B cell (primary cell): ENCODE results near the gene LIMS2. TPM values are rescaled to one million over a fixed set of nuclear protein-coding genes. Genes with fewer than 3 reads are reported as not detected.

Experiments used
- ATAC-seq: fragments of 200-7000 bp; cut with Tn5 transposase; one replicate; pipeline ENCODE4 v1.10.0; 2021; ENCODE audit warnings: low read depth, mild to moderate bottlenecking, moderate number of reproducible peaks, moderate library complexity
- CTCF ChIA-PET: fragments of 350-600 bp; sonication (Branson Sonifier 250); formaldehyde crosslinking; loops from one replicate; lab custom pipeline; 2021; ENCODE audit warnings: antibody characterized with exemption, inconsistent platforms; lab: Charles Lee
- POLR2A ChIA-PET: fragments of 350-600 bp; sonication (Branson Sonifier 250); formaldehyde crosslinking; loops from one replicate; lab custom pipeline; 2021; ENCODE audit warnings: antibody characterized with exemption; lab: Charles Lee
- DNase-seq: peaks from one replicate; pipeline ENCODE4 v3.0.0; 2013
- H2AFZ ChIP-seq: 2 replicates; pipeline ENCODE4 v1.6.1; 2012; ENCODE audit warnings: mild to moderate bottlenecking, low read depth, low read length; ENCODE audit not compliant: insufficient read depth, poor library complexity, severe bottlenecking
- H3K27ac ChIP-seq, 2 donors: 1 replicate in 1 of 2; 2 replicates in 1 of 2; pipeline ENCODE4 v1.5.1; 2012 to 2013; ENCODE audit warnings: low read length in 2 of 2, mild to moderate bottlenecking in 2 of 2, moderate library complexity in 1 of 2
- H3K27me3 ChIP-seq, 4 experiments: fragments of 200-600 bp in 1 of 4; sonication (generic) in 1 of 4; replicated peaks in 1 of 4; 1 replicate in 2 of 4; 2 replicates in 2 of 4; pipeline versions ENCODE4 v1.6.1 to v1.7.0; 2013 to 2016; ENCODE audit warnings: low read length in 3 of 4, mild to moderate bottlenecking in 2 of 4, mixed read lengths in 1 of 4, moderate library complexity in 1 of 4; ENCODE audit not compliant: insufficient read depth in 4 of 4, control insufficient read depth in 3 of 4; ENCODE audit errors: control extremely low read depth in 1 of 4
- H3K36me3 ChIP-seq, 2 experiments: replicated peaks in 1 of 2; 1 replicate in 1 of 2; 2 replicates in 1 of 2; pipeline versions ENCODE4 v1.6.1 to v1.7.1; 2013; ENCODE audit warnings: low read length in 1 of 2; ENCODE audit not compliant: insufficient read depth in 2 of 2, control insufficient read depth in 1 of 2; ENCODE audit errors: control extremely low read depth in 1 of 2, extremely low read depth in 1 of 2
- H3K4me1 ChIP-seq, 2 donors: fragments of 200-600 bp in 1 of 2; sonication (generic) in 1 of 2; 1 replicate in 1 of 2; 2 replicates in 1 of 2; pipeline versions ENCODE4 v1.5.1 to v1.6.1; 2013 to 2017; ENCODE audit warnings: low read length in 2 of 2; ENCODE audit not compliant: control insufficient read depth in 2 of 2, insufficient read depth in 2 of 2
- H3K4me2 ChIP-seq: replicated peaks from 2 replicates; pipeline ENCODE3; 2012; ENCODE audit warnings: mild to moderate bottlenecking, low read depth, low read length; ENCODE audit not compliant: poor library complexity, severe bottlenecking
- H3K4me3 ChIP-seq, 5 experiments: fragments of 200-600 bp in 1 of 5; sonication (generic) in 1 of 5; 1 replicate in 3 of 5; 2 replicates in 2 of 5; pipeline versions ENCODE4 v1.5.1 to v1.7.0; 2011 to 2016; ENCODE audit warnings: low read length in 4 of 5, mild to moderate bottlenecking in 4 of 5, low read depth in 2 of 5, control low read depth in 1 of 5, moderate library complexity in 1 of 5; ENCODE audit not compliant: insufficient read depth in 1 of 5; ENCODE audit errors: control extremely low read depth in 1 of 5, extremely low read depth in 1 of 5
- H3K79me2 ChIP-seq: fragments of 200-600 bp; sonication (generic); one replicate; pipeline ENCODE4 v1.6.0; 2016; ENCODE audit warnings: low read length; ENCODE audit not compliant: control insufficient read depth, insufficient read depth
- H3K9ac ChIP-seq: fragments of 200-600 bp; sonication (generic); 2 replicates; pipeline ENCODE4 v1.6.1; 2017; ENCODE audit warnings: mild to moderate bottlenecking, low read length, moderate library complexity
- H3K9me3 ChIP-seq, 3 donors: one replicate each; pipeline versions ENCODE4 v1.6.1 to v1.7.1; 2013; ENCODE audit warnings: low read length in 2 of 3; ENCODE audit not compliant: control insufficient read depth in 2 of 3, insufficient read depth in 1 of 3; ENCODE audit errors: control extremely low read depth in 1 of 3
- H4K20me1 ChIP-seq: 2 replicates; pipeline ENCODE4 v1.6.0; 2012; ENCODE audit warnings: mild to moderate bottlenecking, low read length; ENCODE audit not compliant: insufficient read depth, control insufficient read depth, poor library complexity, severe bottlenecking
- H3K27ac Mint-ChIP-seq: one replicate; pipeline ENCODE4 v1.8.0; 2021; ENCODE audit warnings: mixed read lengths
- H3K27me3 Mint-ChIP-seq: one replicate; pipeline ENCODE4 v1.8.0; 2021; ENCODE audit warnings: mixed read lengths
- H3K4me1 Mint-ChIP-seq: one replicate; pipeline ENCODE4 v1.8.0; 2021; ENCODE audit warnings: mixed read lengths
- H3K4me3 Mint-ChIP-seq: one replicate; pipeline ENCODE4 v1.8.0; 2021; ENCODE audit warnings: mixed read lengths
- H3K9me3 Mint-ChIP-seq: one replicate; pipeline ENCODE4 v1.8.0; 2022; ENCODE audit warnings: mixed read lengths; ENCODE audit not compliant: insufficient read depth
- CTCF ChIP-seq: fragments of 200-600 bp; IDR thresholded peaks from one replicate; pipeline ENCODE4 v1.8.0; 2022; ENCODE audit warnings: antibody characterized with exemption, mild to moderate bottlenecking
- EZH2 ChIP-seq: IDR thresholded peaks from 2 replicates; pipeline ENCODE4 v1.6.1; 2012; ENCODE audit warnings: borderline replicate concordance, low read depth, mild to moderate bottlenecking, moderate library complexity, low read length; ENCODE audit not compliant: insufficient read depth, poor library complexity, severe bottlenecking
- WGBS: methylation state at CpG from one replicate; pipeline ENCODE4 v1.1.5; 2013; ENCODE audit warnings: missing lambda C conversion rate; ENCODE audit not compliant: insufficient coverage; 5-methylcytosine and 5-hydroxymethylcytosine counted together
- intact Hi-C: fragments of 100-400 bp; cut with micrococcal nuclease; formaldehyde crosslinking; loops from one replicate; pipeline ENCODE4 v1.10.0; 2022
- polyA plus RNA-seq: library from polyadenylated mRNA; depleted of rRNA; stranded (reverse); fragments of >200 nt; gene quantifications from 2 replicates; pipeline ENCODE4 v1.2.3, GENCODE V29; 2012
- total RNA-seq, 2 donors: library from RNA; stranded (reverse); fragments of 120-200 nt in 1 of 2; gene quantifications; 1 replicate in 1 of 2; 2 replicates in 1 of 2; pipeline versions ENCODE4 v1.2.3 to v1.2.4, GENCODE V29; 2013 to 2022

Gene LIMS2
- total and polyA plus RNA-seq, 2 donors (not counting 1 experiment from before 2014, with no cell fraction given): 6.7 to 32.2 TPM

GRCh38 chr2:127636248-127637235 is 38.8 kb downstream of the LIMS2 start:
- Histone ChIP-seq H3K4me3 (no peak overlapping the region), H4K20me1 (no peaks in the 10 kb centered on the region), H3K36me3 (no peaks in the 10 kb centered on the region), H3K9me3 (no peaks in the 10 kb centered on the region), H2AFZ (no peak overlapping the region), H3K27me3 (no peaks in the 10 kb centered on the region), H3K4me1 (peaks cover 100% of the 10 kb centered on the region in 2 donors), H3K79me2 (no peaks in the 10 kb centered on the region), H3K4me2 (peak overlapping the region; percentile 73), H3K9ac (no peak overlapping the region), H3K27ac (peak overlapping the region; percentile 62 to 80)
- no peak for TF ChIP-seq CTCF
- TF ChIP-seq EZH2: no peak
- 94% methylated on average over 27 of the region's 33 CpGs for WGBS
- CTCF ChIA-PET: interaction anchor here (7.3 to 19.3 kb wide), 2 partner anchors 13 to 44 kb away, joined by 53 to 553 read pairs; no protein-coding TSS in a partner anchor
- ATAC-seq: no peak
- POLR2A ChIA-PET: interaction anchor here (1.0 kb wide), 2 partner anchors 9 to 21 kb away, joined by 3 to 4 read pairs; no protein-coding TSS in a partner anchor
- peaks cover 92% of the 10 kb centered on the region for H3K4me1 Mint-ChIP-seq
- intact Hi-C loops: loop anchor here (5.0 kb wide), 1 partner anchor 66 kb away; the partner anchor contains the start of gene SFT2D3
- no peak overlapping the region for H3K4me3 Mint-ChIP-seq
- no peaks in the 10 kb centered on the region for H3K9me3 Mint-ChIP-seq
- peak overlapping the region; percentile 96 for H3K27ac Mint-ChIP-seq
- peak; percentile 24 for DNase-seq
- no peaks in the 10 kb centered on the region for H3K27me3 Mint-ChIP-seq
